Anterior cingulate cortex (tissue), 58 donors: ENCODE measurements around the gene CAPN12.
"Not testable (repeated sequence)": the region's sequence is repeated elsewhere in the genome, so short reads cannot be mapped to it uniquely, and the experiment has no call there.

Experiments
- DNase-seq, 58 donors: peaks; one replicate each; lab custom pipeline; 2025; lab: John Stamatoyannopoulos, UW

The CAPN12 gene

DNA sequence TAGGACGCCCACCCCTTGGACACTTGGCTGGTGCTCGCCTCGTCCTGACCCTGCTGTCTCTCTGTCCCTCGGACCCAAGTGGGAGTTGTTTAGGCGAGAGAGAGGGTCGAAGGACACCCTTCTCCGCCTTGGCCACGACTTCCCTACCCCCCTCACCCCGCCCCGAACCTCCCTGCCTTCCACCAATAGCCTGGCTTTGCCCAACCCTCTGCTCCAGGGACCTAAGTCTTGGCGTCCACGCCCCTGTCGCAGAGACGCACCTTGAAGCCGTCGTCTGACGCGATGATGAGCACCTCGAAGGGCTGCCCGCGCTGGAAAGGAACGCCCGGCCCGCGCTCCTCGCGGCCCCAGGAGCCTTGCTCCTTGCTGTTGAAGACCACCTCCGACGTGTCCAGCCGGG is 27.3 kb upstream of the CAPN12 start:
- DNase-seq, result not testable (repeated sequence)

DNA sequence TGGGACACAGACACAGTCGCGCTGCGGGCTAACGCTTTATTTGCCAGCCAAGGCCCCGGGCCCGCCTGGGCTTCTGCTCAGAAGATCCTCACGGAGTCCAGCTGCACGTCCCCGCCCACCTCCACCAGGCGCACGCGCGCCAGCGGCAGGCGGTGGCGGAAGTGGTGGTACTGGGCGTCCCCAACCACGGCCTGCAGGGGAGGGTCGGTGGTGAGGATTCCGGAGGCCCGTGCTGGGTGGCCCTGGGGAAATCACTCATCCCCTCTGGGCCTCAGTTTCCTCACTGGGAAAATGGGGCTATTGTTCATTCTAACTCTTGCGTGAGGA is 26.6 kb upstream of the CAPN12 start:
- not testable (repeated sequence) for DNase-seq

DNA sequence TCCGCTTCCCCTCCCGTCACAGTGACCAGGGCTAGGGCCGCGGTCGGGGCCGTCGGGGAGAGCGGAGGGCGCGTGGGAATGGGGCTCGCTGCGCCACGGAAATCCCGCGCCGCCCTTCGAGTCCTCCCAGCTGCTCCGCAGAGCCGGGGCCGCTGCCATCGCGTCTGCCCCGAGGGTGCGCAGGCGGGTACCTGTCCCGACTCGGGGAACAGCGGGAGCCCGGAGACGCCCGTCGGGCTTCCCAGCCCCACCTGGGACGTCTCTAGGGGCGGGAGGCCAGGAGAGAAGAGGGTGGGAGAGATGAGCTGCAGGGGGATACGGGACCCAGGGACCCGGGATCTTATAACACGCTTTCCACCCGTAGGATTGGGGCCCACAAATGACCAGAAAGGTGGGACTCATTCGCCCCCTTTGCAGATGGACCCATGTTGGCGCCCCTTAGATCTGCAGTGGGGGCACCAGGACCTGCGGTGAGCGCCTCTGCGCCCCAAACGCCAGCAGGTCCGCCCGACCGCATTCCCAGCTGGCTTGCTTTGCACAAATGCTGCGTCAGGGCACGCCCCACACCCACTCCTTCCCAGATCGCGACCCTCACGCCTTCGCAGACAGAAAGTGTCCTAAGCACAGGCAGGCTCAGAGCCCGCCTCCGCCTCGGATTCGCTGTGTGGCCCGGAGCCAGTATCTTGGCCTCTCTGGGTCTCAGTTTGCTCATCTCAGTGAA is 26.1 kb upstream of the CAPN12 start:
- DNase-seq, result not testable (repeated sequence)

DNA sequence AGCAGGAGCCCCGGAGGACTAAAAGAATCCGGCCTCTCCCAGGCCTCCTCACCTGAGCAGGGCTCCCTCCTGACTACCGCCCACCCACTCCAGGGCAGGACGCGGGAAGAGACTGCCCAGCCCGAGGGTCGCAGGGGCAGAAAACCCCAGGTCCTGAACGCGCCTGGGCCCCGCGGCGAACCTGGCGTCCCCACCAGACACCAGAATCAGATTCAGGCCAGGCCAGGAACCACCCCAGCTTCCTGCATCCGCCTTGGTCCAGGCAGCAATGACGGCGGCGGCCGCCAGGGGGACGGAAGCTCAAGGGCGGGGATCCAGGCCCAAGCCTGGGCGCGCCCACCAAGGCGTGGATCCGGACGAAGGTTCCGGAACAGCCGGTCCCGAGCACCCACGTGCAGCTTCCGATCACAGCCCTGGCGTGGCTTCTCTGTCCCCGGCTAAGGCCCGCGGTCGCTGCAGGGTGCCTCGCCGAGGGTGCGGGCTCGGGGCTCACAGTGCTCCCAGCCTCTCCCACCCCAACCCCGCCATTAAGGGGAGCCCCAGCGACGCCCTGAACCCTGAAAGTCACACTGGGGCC is 25.4 kb upstream of the CAPN12 start:
- peak in 39 of 58 donors; percentile 1 to 74 (median 26) for DNase-seq

DNA sequence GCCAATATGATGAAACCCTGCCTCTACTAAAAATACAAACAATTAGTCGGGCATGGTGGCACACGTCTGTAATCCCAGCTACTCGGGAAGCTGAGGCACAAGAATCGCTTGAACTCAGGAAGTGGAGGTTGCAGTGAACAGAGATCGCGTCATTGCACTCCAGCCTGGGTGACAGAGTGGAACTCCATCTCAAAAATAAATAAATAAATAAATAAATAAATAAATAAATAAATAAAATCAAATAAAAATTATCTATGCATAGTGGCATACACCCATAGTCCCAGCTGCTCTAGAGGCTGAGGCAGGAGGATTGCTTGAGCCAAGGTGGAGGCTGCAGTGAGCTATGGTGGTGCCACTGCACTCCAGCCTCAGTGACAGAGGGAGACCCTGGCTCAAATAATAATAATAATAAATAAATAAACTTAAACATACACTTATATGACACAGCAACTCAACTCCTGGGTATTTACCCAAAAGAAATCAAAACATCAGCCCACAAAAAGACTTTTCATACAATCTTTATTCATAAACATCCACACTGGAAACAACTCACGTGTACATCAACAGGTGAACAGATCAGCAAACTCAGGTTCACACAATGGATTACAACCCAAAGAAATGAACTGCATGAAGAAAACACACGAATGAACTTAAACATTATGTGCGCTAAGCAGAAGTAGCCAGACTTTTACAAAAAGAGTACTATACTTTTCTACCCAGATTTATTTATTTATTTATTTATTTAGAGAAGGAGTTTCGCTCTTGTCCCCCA is 22.2 kb upstream of the CAPN12 start:
- DNase-seq, result no peak

DNA sequence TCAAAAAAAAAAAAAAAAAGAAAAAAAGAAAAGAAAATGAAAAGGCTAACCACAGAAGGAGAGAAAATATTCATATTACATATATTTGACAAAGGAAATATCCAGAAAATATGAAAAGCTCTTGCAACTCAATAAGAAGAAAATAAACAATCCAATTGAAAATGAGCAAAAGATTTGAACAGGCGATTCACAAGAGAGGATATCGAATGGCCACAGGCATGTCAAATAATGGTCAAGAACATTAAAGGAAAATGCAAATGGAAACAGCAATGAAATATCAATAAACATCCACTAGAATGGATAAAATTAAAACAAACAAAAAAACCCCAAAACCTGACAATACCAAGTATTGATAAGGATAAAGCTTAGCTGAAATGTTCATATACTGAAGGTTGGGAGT is 20.9 kb upstream of the CAPN12 start:
- DNase-seq, result no peak

DNA sequence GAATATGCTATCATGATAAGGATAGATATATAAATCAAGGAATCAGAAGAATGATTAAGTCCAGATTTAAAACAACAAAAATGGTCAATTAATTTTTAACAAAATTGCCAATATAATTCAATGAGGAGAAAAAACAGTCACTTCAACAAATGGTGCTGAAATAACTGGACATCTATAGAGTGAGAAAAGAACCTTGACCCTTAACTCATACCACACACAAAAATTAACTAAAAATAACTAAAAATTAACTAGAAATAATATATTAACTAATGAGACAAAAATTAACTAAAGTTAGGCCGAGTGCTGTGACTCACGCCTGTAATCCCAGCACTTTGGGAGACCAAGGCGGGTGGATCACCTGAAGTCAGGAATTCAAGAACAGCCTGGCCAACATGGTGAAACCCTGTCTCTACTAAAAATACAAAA is 19.5 kb upstream of the CAPN12 start:
- no peak for DNase-seq

DNA sequence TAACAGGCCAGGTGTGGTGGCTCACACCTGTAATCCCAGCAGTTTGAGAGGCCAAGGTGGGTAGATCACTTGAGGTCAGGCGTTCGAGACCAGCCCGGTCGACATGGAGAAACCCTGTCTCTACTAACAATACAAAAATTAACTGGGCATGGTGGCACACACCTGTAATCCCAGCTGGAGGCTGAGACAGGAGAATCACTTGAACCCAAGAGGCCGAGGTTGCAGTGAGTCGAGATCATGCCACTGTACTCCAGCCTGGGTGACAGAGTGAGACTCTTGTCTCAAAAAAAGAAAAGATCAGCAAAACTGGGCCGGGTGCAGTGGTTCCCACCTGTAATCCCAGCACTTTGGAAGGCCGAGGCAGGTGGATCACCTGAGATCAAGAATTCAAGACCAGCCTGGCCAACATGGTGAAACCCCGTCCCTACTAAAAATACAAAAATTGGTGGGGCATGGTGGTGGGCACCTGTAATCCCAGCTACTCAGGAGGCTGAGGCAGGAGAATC is 17.7 kb upstream of the CAPN12 start:
- DNase-seq, result not testable (repeated sequence)

DNA sequence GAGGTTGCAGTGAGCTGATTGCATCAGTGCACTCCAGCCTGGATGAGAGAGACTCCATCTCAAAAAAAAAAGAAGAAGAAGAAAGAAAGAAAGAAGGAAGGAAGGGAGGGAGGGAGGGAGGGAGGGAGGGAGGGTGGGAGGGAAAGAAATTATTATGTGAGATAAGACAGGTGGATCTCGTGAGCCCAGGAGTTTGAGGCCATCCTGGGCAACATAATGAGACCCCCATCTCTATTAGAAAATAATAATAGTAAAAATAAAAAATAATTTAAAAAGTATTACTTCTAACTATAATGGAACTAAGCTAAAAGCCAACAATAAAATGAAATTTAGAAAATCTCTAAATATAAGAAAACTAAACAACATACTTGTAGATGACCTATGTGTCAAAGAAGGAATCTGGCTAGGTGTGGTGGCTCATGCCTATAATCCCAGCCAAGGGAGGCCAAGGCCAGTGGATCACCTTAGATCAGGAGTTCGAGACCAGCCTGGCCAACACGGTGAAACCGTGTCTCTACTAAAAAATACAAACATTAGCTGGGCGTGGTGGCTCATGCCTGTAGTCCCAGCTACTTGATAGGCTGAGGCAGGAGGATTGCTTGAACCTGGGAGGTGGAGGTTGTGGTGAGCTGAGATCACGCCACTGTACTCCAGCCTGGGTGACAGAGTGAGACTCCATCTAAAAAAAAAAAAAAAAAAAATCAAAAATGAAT is 16.7 kb upstream of the CAPN12 start:
- DNase-seq, result not testable (repeated sequence)

DNA sequence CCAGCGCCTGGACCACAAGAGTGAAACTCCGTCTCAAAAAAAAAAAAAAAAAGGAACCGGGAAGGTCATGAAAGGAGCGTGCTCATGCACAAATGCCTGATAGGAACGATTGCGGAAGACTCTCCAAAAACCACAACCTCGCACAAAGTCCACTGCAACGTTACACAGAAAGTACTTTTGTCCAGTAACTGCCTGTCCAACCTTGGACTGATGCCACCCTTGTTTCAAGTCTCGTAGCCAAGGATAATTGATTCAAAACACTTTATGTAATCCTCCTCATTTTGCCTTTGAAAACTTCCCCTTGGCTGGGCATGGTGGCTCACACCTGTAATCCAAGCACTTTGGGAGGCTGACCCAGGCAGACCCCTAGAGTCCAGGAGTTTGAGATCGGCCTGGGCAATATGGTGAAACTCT is 15.3 kb upstream of the CAPN12 start:
- DNase-seq, result no peak

DNA sequence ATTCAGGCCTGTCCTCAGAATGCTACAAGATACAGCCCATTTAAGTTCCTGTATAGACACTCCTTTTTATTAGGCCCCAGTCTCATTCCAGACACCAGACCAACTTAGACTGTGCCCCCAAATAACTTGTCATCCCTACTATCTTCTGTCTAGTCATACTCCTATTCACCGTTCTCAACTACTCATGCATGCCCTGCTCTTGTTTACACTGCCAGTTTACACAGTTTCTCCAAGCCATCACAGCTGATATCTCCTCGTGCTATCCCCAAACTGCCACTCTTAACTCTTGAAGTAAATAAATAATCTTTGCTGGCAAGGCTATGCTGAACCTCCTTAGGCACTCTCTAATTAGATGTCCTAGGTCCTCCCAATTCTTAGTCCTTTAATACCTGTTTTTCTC is 9.9 kb upstream of the CAPN12 start:
- not testable (repeated sequence) for DNase-seq

DNA sequence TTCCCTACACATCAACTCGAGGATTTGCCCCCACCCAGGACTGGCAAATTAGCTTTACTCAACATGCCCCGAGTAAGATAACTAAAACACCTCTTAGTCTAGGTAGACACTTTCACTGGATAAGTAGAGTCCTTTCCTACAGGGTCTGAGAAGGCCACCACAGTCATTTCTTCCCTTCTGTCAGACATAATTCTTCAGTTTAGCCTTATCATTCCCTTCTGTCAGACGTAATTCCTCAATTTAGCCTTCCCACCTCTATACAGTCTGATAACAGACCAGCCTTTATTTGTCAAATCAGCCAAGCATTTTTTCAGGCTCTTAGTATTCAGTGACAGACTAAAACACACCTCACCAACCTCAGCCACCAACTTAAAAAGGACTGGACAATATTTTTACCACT is 9.5 kb upstream of the CAPN12 start:
- not testable (repeated sequence) for DNase-seq

DNA sequence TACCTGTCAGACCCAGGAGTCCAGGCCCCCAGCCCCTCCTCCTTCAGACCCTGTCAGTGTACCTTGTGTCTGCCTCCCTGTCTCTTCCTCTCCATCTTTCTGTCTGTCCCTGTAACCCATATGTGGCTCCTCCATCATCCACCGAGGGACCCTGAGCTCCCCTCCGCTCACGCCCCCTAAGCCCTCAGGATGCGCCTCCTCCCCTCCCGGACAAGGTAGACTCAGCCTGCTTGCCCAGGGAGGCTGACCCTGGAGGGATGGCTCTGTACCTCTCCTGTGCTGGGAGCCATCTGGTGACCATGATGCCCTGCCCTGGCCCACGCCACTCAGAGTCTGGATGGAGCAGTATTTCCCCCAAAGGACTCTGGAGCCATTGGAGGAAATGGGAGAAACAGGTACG is 1.0 kb upstream of the CAPN12 start:
- no peak for DNase-seq

DNA sequence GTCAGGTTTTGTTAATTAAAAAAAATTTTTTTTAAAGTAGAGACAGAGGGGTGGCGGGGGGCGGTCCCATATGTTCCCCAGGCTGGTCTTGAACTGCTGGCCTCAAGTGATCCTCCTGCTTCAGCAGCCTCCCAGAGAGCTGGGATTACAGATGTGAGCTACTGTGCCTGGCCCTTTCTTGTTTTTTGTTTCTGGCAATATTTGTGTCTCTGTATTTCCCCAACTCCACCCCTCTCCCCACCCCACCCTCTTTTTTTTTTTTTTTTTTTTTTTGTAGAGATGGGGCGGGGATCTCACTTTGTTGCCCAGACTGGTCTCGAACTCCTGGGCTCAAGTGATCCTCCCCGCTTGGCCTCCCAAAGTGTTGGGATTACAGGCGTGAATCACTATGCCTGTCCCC is 600 bp upstream of the CAPN12 start:
- no peak for DNase-seq

DNA sequence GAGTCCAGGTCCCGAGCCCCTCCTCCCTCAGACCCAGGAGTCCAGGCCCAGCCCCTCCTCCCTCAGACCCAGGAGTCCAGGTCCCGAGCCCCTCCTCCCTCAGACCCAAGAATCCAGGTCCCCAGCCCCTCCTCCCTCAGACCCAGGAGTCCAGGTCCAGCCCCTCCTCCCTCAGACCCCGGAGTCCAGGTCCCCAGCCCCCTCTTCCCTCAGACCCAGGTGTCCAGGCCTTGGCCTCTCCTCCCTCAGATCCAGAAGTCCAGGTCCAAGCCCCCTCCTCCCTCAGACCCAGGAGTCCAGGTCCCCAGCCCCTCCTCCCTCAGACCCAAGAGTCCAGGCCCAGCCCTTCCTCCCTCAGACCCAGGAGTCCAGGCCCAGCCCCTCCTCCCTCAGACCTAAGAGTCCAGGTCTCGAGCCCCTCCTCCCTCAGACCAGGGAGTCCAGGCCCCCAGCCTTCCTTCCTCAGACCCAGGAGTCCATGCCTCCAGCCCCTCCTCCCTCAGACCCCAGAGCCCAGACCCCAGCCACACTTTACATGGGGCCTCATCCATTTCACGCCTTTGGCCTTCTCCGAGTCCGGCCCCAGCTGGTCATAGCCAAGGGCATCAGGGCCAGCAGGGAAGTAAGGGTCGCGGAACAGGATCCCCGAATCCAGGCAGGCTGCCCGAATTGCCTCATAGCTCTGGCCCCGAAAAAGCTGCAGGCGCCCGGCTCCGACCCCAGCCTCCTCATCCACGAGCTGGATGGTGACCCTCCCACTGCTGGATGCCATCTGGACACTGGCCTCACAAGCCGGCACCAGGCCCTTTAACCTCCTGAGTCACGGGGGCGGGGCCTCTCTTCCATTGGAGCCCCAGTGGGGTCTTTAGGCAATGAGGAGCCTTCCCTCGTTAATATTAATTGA is 628 bp downstream of the CAPN12 start:
- no peak for DNase-seq

DNA sequence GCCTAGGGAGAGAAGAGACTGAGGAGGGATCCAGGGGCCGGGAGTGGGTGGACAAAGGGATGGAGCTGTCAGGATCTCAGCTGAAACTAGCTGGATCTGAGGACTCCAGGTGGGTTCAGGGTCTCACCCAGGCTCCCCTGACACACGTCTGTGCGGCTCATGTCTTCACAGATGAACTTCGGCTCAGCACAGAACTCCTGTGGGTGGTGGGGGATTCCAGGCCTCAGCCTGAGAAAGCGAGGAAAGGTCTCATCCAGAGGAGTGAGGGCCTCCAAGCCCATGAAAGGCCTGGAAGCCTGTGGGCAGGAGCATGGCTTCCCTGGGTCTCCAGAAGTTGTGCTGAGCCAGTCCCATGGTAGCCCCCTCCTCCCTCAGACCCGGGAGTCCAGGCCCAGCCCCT is 1.4 kb downstream of the CAPN12 start:
- DNase-seq, result no peak

DNA sequence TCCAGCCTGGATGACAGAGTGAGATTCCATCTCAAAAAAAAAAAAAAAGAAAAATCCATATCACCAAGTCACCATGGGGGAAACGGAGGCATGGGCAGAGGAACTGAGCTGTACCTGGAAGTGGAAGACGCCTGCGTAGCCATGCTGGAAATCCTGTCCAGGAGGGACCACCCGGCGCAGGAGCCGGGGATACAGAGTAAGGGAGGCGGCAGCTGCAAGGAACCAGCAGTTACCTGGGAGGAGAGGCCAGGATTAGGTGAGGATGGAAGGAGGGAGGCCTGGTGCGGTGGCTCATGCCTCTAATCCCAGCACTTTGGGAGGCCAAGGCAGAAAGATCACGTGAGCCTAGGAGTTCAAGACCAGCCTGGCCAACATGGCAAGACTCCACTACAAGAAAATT is 2.0 kb downstream of the CAPN12 start:
- no peak for DNase-seq

DNA sequence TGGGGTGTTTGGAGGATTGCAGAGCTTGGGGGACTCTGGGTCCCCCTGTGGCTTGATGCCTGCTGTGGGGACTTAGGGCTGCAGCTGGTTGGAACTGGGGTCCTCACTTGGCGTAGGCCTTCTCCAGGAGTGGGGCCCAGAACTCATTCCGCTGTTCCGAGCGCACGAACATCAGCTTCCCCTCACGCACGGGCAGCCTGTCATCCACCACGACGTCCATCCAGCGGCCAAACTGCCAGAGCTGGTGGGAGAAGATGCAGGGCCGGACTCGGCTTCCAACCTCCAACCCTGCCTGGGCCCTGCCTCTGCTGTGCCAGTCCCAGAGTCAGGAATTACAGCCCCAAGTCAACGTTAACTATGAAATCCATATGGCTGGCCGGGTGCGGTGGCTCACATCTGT is 2.6 kb downstream of the CAPN12 start:
- DNase-seq, result no peak

DNA sequence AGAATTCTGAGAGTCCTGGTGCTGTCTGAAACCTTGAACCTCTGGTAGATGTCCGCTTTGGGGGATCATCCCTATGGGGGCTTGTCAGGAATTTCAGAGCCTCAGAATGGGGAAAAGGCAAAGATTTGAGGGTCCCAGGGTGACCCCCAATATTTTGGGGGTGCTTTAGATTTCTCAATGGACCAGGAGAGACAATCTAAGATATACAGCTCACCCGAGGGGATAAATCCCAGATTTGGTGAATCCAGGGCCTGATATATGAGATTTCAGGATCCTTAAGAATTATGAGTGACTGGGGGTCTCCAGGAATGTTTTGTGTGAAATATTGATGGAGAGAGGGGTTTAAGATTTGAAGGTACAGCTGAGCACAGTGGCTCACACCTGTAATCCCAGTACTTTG is 3.3 kb downstream of the CAPN12 start:
- no peak for DNase-seq

DNA sequence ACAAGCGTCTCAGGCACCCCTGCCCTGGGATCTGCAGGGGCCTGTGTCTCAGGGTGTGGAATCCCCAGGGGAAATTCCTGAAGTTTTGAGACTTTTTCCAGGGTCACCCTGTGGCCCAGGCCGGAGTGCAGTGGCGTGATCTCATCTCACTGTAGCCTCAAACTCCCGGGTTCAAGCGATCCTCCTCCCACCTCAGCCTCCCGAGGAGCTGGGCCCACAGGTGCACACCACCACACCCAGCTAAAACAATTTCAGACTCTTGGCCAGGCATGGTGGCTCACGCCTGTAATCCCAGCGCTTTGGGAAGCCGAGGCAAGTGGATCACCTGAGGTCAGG is 4.0 kb downstream of the CAPN12 start:
- DNase-seq, result no peak
